NCI-H510A treated with DMSO at 0.1 percent for 48 hours (cell line): ENCODE data around the gene SSU72.
A peak's percentile ranks its signal among the peaks of the same experiment; 100 is the strongest.

Experiments used
- DNase-seq: peaks from one replicate; lab custom pipeline; 2025; lab: John Stamatoyannopoulos, UW

Gene SSU72

DNA sequence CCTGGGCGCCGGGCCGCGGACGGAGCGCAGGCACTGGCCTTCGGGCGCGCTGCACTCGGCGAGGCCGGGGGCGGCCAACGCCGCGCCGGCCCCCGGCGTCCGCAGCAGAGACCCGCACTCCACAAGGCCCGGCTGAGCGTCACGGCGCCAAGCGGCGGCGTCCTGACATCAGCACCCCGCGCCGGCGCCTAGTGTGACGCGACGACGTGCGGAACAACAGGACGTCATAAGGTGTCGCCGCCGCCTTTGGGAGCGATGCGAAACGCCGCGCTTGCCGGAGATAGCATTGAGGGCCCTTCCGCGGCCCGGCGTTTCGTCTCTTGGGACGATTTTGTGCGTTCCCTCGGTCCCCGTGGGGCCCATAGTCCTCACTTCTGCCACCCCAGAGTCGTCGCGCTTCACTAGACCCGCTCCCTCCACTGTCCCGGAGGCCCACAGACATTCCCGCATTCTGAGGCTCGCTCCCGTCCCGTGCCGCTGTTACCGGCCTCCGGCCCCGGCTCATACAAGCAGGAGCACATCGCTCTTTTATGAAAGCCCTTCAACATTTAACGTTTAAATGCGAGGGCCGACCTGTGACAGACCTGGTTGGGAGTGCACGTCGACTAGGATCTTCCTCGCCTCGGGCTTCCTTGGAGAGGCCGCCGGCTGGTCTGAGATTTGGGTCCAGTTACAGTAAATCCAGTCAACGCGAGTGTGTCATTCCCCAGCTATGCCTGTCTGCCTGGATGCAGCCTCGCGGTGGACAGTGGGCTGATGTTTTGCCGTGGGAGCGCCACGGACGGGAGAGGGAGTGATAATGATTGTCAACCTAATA lies at the start of gene SSU72:
SSU72 (minus strand) TSS at position 143 of the 817 bp plus-strand sequence. CDS start 306 bp downstream, outside the sequence.
- peak; percentile 99 for DNase-seq

DNA sequence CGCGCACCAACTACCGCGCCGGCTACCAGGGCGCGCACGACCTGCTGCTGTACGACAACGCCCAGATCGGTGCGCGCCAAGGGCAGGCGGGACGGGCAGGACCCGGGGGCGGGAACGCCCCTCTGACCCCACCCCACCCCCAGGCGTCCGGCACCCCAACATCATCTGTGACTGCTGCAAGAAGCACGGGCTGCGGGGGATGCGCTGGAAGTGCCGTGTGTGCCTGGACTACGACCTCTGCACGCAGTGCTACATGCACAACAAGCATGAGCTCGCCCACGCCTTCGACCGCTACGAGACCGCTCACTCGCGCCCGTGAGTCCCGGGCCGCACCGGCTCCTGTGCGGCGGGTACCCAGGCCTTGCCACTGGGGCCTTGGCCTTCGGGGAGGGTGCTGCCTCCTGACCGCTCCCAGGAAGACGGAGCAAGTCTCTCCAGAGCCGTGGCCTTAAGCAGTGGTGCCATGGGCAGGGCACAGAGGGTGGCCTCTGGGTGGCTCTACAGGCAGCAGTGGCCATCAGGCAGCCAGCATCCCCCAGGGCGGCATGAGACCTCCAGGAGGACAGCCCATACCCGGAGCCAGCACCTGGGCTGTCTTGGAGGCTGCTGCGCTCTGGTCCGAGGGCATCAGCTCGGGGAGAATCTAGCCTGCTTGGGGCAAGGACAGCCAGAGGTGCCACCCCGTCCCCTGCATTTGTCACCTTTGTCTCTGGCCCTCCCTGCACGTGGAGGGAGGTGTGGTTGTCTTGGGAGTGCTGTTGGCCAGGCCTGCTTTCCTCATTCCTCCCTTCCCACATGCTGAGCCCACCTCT lies 49.2 kb upstream of the SSU72 start:
- no peak for DNase-seq

DNA sequence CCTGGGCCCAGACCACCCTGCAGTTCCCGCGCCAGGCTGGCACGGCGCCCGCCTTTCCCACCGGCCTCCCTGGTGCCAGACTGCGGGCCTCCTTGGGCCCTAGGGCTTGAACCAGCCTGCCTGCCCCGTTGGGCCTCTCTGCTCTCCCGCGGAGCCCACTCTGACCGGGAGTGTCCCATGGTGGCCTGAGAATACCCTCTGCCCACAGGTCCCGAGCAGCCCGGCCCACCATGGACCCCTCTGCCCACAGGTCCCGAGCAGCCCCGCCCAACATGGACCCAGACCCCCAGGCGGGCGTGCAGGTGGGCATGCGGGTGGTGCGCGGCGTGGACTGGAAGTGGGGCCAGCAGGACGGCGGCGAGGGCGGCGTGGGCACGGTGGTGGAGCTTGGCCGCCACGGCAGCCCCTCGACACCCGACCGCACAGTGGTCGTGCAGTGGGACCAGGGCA lies 48.5 kb upstream of the SSU72 start:
- no peak for DNase-seq

DNA sequence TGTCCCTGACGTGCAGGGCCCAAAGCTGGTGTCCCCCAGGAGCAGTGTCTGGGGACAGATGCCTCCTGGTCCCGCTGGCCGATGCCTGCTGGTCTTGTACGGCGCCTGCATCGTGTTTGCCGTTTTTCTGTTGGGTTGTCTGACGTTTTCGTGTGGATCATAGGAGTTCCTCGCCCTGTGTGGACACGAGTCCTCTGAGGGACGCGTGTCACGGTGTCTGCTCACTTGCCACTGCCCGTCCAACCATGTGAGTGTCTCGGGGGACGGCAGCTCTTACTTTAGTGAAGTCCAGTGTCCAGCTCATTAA lies 48.1 kb upstream of the SSU72 start:
- DNase-seq = no peak

DNA sequence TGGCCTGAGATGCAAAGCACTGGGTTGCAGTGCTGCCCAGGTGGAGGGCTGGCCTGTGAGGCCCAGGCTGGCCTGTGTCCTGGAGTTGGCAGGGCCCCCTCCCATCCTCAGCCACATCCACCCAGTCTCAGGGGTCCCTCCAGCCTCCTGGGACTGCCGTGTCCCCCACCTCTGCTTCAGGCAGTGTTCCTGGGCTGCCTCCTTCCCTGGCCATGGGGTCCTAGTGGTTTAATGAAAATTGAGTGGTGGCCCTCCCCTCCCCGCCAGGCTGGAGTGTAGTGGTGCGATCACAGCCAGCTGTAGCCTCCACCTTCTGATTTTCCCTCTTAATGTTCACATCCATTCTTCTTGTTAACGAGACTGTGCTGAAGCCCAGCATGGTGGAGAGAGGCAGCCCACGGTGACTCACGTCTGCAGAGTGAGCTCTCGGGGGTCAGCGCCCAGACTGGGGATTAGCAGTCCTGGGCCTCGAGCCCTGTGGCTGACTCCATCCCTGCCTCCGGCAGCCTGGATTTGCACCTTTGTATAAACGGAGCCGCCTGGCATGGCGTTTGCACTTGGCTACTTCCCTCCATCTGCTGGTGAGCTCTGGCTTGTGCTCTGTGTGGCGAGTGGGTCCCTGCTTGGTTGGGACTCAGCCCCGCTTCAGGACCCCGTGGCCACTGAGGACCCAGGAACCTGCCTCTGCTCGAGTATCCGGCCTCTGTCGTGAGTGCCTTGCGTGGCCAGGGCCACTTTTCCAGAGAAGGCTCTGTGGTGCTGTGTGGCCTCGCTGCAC lies 47.5 kb upstream of the SSU72 start:
- no peak for DNase-seq

DNA sequence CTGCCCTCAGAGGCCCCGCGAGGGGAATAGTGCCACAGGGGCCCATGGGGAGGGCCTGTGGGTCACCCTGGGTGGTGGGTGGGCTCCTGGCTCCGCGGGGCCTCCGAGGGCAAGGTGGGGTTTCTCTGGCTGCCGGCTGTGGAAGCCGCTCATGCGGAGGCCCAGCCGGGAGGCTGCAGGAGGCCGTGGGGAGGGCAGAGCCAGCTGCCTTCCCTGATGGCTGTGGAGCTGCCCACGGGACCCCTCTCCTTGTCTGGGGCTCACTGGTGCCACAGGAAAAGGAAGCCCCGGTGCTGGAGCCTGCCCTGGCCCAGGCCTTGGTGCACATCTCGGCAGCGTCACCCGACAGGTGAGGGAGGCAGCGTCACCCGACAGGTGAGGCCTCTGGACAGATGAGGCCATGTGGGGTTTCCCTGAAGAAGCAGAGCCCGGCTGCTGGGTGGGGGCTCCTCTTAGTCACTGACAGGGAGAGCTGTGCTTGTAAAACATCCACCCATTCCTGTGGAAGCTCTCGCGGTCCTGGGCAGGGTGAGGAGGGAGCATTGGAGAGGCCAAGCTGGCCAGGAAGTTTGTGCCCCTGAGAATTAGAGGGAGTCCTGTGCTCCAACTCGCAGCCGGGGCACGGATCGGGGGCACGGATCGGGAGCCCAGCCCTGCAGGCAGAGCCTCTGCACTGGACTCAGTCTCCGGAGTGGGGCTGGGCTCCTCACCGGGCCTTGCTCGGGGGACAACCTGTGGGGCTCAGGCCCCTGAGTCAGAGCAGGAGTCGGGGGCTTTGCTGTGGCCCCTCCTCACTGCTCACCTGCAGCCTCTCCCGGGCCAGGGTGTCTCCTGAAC lies 46.7 kb upstream of the SSU72 start:
- no peak for DNase-seq

DNA sequence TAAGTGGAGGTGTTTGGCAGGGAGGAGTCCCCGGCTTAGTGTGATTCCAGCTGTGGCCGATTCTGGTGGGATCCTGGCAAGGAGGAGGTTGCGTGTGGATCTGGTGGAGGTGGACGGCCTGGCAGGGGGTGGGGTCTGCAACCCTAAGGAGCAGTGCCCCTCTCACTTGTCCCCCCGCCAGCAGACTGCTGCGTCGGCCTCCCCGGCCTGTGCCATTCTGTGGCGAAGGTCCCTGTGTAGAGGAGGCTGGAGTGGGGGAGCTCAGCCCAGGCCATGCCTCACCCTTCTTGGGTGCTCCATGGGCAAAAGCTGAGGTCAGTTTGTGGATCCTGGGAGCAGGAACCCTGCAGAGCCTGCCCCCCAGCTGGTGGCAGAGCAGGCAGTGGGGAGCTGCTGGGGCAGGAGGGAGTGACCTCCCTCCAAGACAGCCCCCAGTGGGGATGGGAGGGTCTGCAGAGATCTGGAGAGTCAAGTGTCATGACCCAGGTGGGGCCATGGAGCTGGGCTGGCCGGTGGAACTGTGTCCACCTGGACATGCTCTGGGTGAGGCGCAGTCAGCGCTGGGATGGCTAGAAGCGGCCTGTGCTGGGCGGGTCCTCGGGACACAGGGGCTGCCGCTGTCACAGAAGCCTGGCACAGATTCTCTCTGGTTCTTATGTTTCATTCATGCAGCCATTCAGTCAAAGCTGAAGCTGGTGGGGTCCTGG lies 45.9 kb upstream of the SSU72 start:
- DNase-seq = no peak

DNA sequence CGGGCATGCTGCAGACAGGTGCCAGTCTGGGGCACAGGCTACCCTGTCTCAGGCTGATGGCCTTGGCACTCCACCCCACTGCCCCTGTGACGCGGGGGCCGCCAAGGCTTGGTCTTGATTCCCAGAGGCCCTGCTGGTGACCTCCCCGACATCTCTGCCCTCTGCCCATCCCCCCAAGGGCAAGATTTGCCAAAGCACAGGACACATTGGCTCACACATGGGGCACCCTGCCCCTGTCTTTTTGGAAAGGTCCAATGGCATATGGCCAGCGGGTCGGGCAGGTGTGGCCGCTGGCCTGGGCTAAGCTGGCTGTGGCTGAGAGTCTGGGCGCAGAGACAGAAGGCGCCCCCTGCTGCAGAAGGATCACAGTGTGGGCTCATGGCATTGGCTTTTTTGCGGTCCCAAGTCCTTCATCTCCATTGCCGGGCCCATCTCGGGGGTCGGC lies 45.3 kb upstream of the SSU72 start:
- DNase-seq = no peak

DNA sequence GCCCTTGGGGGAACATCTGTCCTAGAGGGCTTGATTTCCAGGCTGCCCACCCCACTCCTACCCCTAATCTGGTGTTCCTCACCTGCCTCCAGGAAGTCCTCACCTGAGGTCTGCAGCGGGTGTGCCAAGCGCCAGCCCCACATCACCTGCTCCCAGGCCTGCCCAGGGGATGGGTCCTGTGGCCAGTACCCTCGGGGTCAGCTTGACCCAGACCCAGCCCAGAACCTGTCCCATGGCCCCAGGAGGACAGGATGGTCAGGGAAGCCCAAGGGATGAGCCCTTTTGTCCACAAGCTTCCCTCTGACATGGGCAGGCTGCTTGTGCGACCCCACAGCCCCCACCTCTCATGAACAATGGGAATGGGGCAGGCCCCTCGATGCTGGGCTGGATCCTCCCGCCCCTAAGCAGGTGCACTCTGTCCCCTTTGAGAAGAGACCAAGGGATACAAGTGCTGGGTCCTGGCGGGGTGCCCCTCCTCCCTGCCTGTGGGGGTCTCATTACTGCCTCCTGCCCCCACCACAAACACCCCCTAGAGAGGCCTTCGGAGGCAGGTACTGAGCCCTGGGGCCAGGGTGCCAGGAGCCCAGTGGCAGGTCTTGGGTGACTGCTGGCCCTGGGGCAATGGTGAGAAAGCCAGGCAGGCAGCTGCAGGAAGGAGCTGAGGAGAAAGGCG lies 43.9 kb upstream of the SSU72 start:
- no peak for DNase-seq

DNA sequence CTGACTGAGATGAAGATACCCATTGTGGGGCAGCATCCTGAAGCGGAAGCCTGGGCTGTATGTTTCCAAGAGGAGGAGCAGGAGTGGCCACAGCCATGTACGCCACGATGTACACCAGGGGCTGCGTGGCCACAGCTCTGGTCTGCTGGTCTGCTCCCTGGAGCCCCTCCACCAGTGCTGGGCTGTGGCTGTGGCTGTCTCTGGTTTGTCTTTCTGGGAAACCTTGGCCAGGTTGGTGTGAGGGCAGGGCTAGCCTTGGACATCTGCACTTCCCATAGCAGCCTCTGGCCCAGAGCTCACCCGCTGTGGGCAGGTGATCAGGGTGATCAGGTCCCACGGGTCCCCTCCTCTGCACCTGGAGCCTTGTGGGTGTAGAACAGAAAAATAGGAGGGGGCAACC lies 43.3 kb upstream of the SSU72 start:
- no peak for DNase-seq

DNA sequence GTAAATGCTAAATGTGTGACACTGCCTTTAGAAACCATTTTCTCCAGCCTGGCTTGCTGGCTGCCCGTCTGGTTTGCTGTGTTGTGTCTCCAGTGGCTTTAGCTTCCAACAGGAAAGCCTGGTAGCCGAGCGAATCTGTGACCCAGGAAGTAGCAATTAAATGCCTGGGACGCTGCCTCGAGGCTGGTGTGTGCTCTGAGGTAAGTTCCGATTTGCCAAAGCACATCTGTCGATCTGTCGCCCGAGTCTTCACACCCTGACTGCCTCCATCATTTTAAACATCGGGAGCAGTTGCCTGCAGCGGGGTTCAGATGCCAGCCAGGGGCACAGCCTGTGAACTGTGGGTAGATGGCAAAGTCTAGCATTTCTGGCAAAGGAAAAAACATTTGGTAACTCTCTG lies 42.9 kb upstream of the SSU72 start:
- DNase-seq = no peak

DNA sequence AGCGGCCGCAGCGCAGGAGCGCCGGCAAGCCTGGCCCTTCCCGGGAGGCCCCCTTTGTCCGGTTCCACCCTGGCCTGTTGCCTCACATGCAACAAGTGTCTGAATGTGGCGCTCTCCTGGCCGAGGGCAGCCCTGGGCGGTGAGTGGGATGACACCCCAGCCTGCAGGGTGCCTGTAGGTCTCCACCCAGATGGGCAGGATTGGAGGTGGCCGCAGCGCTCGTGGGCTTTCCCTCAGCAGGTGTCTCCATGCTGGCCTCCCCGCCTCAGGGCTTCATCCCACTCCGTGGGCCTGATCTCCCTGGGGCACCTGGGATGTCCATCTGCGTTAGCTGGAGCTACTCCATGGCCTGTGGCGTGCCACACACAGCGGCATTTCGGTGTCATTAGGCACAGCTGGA lies 42.2 kb upstream of the SSU72 start:
- DNase-seq = no peak

DNA sequence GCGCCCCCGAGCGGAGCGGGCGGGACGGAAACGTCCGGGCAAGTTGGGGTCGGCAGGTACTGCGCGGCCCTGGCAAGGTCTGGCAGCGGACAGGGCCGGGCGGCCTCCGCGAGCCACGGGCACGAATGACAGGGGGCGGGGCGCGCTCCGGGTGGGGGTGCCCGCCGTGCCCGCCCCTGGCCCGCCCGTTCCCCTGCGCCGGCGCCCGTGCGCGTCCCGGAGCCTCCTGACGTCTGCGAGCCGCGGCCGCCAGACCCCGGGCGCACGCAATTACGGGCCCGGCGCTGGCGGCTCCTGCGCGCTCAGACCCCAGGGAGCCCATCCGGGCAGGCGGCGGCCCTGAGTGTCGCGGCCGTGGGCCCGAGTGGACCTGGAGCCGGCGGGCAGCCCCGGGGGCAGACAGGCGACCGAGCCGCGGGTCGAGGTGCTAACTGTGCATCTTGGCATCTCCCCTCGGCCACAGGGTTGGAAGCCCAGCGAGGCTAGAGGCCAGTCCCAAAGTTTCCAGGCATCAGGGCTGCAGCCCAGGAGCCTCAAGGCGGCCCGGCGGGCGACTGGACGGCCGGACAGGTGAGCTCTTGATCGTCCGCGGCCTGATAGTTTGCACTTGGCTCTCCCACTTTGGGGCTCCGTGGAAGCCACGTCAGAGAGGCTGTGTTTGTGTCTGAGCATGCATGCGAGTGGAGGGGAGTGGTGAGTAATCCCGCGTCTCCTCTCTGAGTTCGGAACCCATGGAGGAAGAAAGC lies 41.6 kb upstream of the SSU72 start:
- DNase-seq = peak; percentile 75

DNA sequence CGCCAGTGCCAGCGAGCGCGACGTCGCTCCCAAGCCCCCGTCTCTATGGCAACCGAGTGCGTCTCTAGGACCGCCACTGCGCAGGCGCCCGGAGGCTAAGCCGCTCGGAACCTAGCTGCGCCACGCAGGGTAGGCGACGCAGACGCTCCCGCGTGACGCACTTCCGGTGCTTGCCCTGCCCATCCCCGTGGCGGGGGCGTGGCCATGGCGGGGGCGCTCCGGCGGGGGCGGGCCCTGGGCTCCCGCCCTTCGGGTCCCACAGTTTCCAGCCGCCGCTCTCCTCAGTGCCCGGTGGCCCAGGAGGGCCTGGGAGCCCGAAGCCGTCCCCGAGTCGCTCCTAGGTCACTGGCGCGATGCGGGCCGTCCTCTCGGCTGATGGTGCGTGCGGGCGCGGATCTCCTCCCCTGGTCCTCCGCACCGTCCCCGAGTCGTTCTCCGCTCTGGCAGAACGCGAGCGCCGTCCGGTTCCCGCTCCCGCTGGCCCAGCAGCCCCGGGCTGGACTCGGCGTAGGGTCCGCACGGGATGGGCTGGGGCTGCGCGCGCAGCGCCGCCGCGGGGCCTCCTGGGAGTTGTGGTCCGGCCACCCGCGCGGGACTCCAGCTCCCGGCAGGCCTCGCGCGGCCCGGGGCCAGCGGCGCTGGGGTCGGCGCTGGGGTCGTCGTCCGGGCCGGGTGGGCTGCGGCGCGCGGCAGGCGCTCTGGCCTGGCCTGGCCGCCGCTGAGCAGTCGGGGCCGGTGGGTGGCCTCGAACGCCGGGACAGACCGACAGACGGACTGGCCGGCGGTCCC lies 40.8 kb upstream of the SSU72 start, which contains the start of gene MIB2:
MIB2 (plus strand) TSS at position 245 of the 789 bp plus-strand sequence. CDS start 7,953 bp downstream, outside the sequence.
- peak; percentile 100 for DNase-seq

DNA sequence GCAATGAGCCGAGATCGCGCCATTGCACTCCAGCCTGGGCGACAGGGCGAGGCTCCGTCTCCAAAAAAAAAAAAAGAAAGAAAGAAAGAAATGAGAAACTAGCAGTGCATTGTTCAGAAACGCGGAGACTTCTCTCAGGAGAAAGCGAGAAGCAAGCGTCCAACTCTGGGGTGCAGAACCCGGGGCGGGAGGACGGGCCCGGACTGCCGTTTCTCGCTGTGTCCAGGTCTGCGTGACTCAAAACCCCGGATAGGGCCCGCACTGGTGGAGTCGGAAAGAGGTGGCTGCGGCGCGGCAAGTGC lies 40.2 kb upstream of the SSU72 start:
- no peak for DNase-seq

DNA sequence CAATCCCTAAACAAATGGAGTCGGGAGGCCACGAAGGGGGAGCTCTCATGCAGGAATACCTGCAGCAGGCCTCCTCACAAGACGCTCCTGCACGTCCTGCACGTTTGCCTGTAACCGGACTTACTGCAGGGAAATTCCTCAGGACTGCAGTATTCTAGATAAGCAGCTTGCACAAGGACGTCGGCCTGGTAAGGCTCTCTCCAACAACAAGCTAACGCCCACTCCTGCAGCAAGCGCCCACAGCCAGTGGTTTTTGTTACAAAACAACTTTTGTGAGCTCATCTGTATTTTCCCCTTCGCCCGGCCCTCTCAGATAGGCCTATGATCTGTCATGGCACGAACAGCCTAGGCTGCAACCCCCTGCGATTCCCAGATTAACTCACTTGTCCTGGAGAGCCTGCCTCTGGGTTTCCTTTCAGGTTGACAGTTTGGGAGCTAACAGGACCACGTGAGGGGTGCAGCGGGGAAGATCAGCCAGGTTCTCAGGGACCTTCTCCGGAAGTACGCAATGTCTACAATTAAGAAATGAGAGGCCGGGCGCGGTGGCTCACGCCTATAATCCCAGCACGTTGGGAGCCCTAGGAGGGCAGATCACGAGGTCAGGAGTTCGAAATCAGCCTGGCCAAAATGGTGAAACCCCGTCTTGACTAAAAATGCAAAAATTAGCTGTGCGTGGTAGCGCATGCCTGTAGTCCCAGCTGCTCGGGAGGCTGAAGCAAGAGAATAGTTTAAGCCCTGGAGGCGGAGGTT lies 39.7 kb upstream of the SSU72 start:
- DNase-seq = no peak

DNA sequence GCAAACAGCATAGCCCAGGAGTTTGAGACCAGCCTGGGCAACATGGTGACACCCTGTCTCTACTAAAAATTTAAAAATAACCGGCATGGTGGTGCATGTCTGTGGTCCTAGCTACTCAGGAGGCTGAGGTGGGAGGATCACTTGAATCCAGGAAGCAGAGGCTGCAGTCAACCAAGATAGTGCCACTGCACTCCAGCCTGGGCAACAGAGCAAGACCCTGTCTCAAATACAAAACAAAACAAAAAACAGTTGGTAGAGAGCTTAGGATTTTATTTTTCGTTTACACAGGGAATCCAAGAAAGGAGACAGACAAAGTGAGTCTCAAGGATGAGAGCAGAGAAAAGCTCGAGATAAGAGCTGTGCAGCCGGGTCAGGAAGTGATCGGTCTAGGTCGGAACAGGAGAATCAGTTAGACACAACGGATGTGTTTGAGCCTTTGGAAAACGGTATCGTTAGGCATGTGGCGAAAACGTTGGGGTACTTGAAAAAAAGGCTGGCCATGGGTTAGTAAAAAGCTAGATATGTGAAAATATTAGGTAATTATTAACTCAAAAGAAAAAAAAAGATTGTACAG lies 38.9 kb upstream of the SSU72 start:
- DNase-seq = no peak

DNA sequence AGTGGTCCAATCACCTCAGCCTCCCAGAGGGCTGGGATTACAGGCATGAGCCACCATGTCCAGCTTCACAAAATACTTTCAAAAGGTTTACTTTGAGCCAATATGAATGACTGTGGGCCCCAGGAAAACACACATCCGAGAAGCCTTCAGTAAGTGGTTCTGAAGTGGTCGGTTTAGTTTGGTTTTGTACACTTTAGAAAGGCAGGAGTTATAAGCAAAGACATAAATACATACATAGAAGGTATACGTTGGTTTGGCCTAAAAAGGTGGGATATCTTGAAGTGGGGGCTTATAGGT lies 37.4 kb upstream of the SSU72 start:
- DNase-seq = peak; percentile 95
